Loucy (cell line): ENCODE measurements around the gene TMEM164.

ENCODE experiments used
- H2AFZ ChIP-seq: fragments of 200-600 bp; sonication (generic); 2 replicates; pipeline ENCODE4 v1.6.0; 2016; ENCODE audit warnings: antibody characterized with exemption, mild to moderate bottlenecking, low read length, moderate library complexity
- H3F3A ChIP-seq: fragments of 200-600 bp; 2 replicates; pipeline ENCODE4 v1.6.0; 2016; ENCODE audit warnings: antibody characterized with exemption, low read depth, mild to moderate bottlenecking
- H3K27me3 ChIP-seq: fragments of 200-600 bp; sonication (generic); 2 replicates; pipeline ENCODE4 v1.6.1; 2014; ENCODE audit warnings: low read length, mild to moderate bottlenecking; ENCODE audit not compliant: insufficient read depth, poor library complexity, severe bottlenecking
- H3K36me3 ChIP-seq: fragments of 200-600 bp; sonication (generic); 2 replicates; pipeline ENCODE4 v1.6.1; 2016; ENCODE audit warnings: low read length; ENCODE audit not compliant: insufficient read depth
- H3K4me1 ChIP-seq: fragments of 200-600 bp; sonication (generic); 2 replicates; pipeline ENCODE4 v1.5.1; 2014; ENCODE audit warnings: low read length, mild to moderate bottlenecking; ENCODE audit not compliant: insufficient read depth, poor library complexity, severe bottlenecking
- H3K4me2 ChIP-seq: fragments of 200-600 bp; sonication (generic); 2 replicates; pipeline ENCODE4 v1.6.0; 2014; ENCODE audit warnings: antibody characterized with exemption, low read length, low read depth, mild to moderate bottlenecking; ENCODE audit not compliant: poor library complexity, severe bottlenecking
- H3K4me3 ChIP-seq: fragments of 200-600 bp; sonication (generic); 2 replicates; pipeline ENCODE4 v1.5.1; 2014; ENCODE audit warnings: low read length, mild to moderate bottlenecking, mixed read lengths; ENCODE audit not compliant: poor library complexity, severe bottlenecking
- H3K79me2 ChIP-seq: fragments of 200-600 bp; sonication (generic); 2 replicates; pipeline ENCODE4 v1.6.1; 2014; ENCODE audit warnings: low read length; ENCODE audit not compliant: insufficient read depth
- H3K9ac ChIP-seq: fragments of 200-600 bp; sonication (generic); 2 replicates; pipeline ENCODE4 v1.6.0; 2014; ENCODE audit warnings: mild to moderate bottlenecking, low read depth, low read length, moderate library complexity; ENCODE audit not compliant: poor library complexity, severe bottlenecking
- H3K9me2 ChIP-seq: fragments of 200-600 bp; sonication (generic); replicated peaks from 2 replicates; pipeline ENCODE4 v1.6.1; 2016; ENCODE audit warnings: low read depth, low read length, mixed read lengths
- H3K9me3 ChIP-seq: fragments of 200-600 bp; sonication (generic); 2 replicates; pipeline ENCODE4 v1.6.1; 2014; ENCODE audit warnings: mild to moderate bottlenecking, antibody characterized with exemption, low read length, low read depth; ENCODE audit not compliant: insufficient read depth
- H4K20me1 ChIP-seq: fragments of 200-600 bp; sonication (generic); 2 replicates; pipeline ENCODE4 v1.6.0; 2014; ENCODE audit warnings: antibody characterized with exemption, low read length, mild to moderate bottlenecking; ENCODE audit not compliant: insufficient read depth, poor library complexity, severe bottlenecking
- EZH2phosphoT487 ChIP-seq: fragments of 200-600 bp; IDR thresholded peaks from 2 replicates; pipeline ENCODE4 v1.6.1; 2018; ENCODE audit warnings: antibody characterized with exemption, mild to moderate bottlenecking, moderate library complexity, borderline replicate concordance
- TF ChIP-seq, protein P1 (sequence below): fragments of 200-600 bp; sonication (generic); conservative IDR thresholded peaks from 2 replicates; pipeline ENCODE4 v1.5.1; 2014; ENCODE audit warnings: mild to moderate bottlenecking, antibody characterized with exemption, low read length

TMEM164 gene

GRCh38 chrX:110004215-110004614 lies 1.3 kb downstream of the TMEM164 start:
- H3K9me3 ChIP-seq, result no peaks in the 10 kb centered on the region
- H3K9ac ChIP-seq, result peak overlapping the region; percentile 87
- H4K20me1 ChIP-seq, result peaks cover 54% of the 10 kb centered on the region
- TF ChIP-seq, protein P1, sequence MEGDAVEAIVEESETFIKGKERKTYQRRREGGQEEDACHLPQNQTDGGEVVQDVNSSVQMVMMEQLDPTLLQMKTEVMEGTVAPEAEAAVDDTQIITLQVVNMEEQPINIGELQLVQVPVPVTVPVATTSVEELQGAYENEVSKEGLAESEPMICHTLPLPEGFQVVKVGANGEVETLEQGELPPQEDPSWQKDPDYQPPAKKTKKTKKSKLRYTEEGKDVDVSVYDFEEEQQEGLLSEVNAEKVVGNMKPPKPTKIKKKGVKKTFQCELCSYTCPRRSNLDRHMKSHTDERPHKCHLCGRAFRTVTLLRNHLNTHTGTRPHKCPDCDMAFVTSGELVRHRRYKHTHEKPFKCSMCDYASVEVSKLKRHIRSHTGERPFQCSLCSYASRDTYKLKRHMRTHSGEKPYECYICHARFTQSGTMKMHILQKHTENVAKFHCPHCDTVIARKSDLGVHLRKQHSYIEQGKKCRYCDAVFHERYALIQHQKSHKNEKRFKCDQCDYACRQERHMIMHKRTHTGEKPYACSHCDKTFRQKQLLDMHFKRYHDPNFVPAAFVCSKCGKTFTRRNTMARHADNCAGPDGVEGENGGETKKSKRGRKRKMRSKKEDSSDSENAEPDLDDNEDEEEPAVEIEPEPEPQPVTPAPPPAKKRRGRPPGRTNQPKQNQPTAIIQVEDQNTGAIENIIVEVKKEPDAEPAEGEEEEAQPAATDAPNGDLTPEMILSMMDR, result no peak
- TF ChIP-seq EZH2phosphoT487, result no peak
- peaks cover 65% of the 10 kb centered on the region for H3K4me1 ChIP-seq
- H2AFZ ChIP-seq, result no peak overlapping the region
- peaks cover 63% of the 10 kb centered on the region for H3K79me2 ChIP-seq
- H3K36me3 ChIP-seq, result no peaks in the 10 kb centered on the region
- H3K4me3 ChIP-seq, result peak overlapping the region; percentile 86
- no peaks in the 10 kb centered on the region for H3K27me3 ChIP-seq
- H3F3A ChIP-seq, result no peaks in the 10 kb centered on the region
- peak overlapping the region; percentile 76 for H3K4me2 ChIP-seq
- no peaks in the 10 kb centered on the region for H3K9me2 ChIP-seq

DNA sequence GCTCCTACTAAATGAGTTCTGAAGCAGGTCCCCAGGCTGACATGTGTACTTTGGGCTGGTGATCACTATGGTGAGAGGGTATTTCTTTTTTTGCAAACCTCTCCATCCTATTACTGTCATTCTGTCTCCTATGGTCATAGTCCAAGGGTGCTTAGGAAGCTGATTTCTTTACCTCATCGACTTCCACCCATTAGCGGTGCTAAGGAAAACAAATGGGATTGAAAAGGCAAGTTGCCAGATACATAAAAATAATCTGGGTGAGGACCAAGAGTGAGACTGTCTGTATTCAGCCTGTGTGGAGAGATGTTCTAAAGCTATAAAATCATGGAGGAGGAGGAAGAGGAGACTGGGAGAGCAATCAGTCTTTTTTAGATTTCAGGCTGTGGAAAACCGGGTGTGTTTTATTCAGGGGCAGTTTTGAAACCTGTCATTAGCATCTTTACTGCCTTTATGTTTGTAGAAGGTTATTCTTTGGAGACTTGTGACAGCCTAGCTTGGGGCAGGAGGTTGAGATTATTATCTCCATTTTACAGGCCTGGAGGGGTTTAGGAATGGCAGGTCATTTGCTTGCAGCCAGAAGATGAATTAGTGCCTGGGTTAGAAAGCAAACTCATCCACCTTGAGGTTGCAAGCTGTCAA lies 1.9 kb downstream of the TMEM164 start:
- no peaks in the 10 kb centered on the region for H3F3A ChIP-seq
- H3K27me3 ChIP-seq, result no peaks in the 10 kb centered on the region
- H3K4me2 ChIP-seq, result peak overlapping the region; percentile 76
- H3K9me3 ChIP-seq, result no peaks in the 10 kb centered on the region
- peak overlapping the region; percentile 87 for H3K9ac ChIP-seq
- no peaks in the 10 kb centered on the region for H3K36me3 ChIP-seq
- H3K9me2 ChIP-seq, result no peaks in the 10 kb centered on the region
- no peak overlapping the region for H2AFZ ChIP-seq
- peaks cover 54% of the 10 kb centered on the region for H4K20me1 ChIP-seq
- TF ChIP-seq, protein P1, result no peak
- no peak for TF ChIP-seq EZH2phosphoT487
- H3K4me1 ChIP-seq, result peaks cover 66% of the 10 kb centered on the region
- peak overlapping the region; percentile 86 for H3K4me3 ChIP-seq
- H3K79me2 ChIP-seq, result peaks cover 66% of the 10 kb centered on the region

DNA sequence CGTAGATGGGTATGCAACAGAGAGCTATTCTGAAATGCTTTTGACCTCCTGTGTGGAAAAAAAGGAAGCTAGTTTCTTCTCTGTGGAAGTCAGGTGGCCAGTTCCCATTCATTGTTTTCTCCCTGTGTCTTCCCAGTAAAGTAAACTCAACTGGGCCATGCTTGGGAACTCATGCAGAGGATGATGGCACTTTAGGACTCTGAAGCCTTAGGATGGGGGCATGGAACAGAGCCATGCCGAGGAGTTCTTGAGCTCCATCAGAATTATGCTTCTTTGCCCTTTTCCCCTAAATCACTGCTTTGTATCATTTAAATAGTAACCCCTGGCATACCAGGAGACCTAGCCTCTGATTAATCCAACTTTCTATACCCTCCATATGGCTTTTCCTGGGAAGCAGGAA lies 3.2 kb downstream of the TMEM164 start:
- no peak for TF ChIP-seq EZH2phosphoT487
- TF ChIP-seq, protein P1, result no peak
- no peaks in the 10 kb centered on the region for H3K9me3 ChIP-seq
- no peak overlapping the region for H2AFZ ChIP-seq
- H3K27me3 ChIP-seq, result no peaks in the 10 kb centered on the region
- peaks cover 61% of the 10 kb centered on the region for H4K20me1 ChIP-seq
- H3K9ac ChIP-seq, result peak overlapping the region; percentile 20
- H3K4me1 ChIP-seq, result peaks cover 63% of the 10 kb centered on the region
- no peaks in the 10 kb centered on the region for H3K36me3 ChIP-seq
- peaks cover 80% of the 10 kb centered on the region for H3K79me2 ChIP-seq
- H3K9me2 ChIP-seq, result no peaks in the 10 kb centered on the region
- H3K4me3 ChIP-seq, result peak overlapping the region; percentile 86
- peak overlapping the region; percentile 76 for H3K4me2 ChIP-seq
- H3F3A ChIP-seq, result no peaks in the 10 kb centered on the region
